GM18498 (cell line): Measurements from ENCODE around the gene LRRC74A.

Source experiments
- ATAC-seq: cut with Tn5 transposase; IDR thresholded peaks from one replicate; pipeline ENCODE4 v1.9.1; 2021; ENCODE audit warnings: mild to moderate bottlenecking, moderate library complexity; ENCODE audit not compliant: unreplicated experiment

Gene LRRC74A

DNA sequence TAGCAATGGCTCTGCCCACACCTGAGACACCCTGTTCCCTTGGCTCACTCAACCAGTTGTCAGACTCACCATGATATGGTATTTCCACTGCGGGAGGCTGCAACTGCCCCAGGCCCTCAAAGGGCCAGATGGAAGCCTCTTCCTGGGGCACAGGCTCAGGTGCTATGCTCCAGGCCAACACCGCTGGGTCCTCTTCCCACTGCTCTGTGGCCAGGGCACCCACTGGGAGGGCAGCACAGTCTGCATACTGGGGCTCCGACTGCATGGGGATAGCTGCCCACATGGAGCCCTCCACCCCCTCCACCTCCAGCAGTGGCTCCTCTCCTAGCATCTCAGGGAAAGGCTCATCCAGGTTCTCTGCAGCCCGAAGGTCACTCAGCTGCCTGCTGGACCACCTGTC is 17.2 kb upstream of the LRRC74A start:
- no peak for ATAC-seq

DNA sequence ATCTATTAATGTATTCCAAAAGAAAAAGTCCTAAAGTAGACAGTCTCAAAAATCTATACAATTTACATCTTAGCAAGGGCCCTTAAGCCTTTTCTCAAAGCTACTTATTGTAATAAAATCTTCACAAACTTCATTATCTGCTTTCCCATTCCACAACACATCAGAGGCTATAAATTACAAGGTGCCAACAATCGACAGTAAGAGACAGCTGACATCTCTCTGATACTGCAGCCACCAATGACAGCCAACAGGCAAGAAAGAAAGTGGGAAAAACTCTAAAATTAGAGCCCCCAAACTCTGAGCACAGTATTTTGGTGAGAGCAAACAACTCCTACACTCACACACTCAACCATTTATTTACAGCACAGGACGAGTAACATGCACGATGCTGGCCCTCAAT is 15.7 kb upstream of the LRRC74A start:
- no peak for ATAC-seq

DNA sequence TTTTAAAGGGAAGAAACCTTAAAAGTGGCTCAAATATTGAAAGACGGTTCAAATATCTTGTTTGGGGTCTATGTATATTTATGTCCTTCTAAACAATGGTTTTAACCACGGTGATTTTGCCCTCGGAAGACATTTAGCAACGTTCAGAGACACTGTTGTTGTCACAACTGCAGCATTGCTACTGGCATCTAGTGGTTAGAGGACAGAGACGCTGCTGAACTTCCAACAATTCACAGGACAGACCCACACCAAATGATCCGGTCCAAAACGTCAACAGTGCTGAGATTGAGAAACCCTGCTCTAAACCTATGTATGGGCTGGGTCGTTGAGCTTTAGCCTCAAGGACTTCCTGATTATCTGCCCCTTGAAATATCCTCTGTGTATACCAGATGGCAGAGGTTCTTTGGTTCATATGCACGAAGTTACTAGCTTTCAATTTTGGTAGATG is 15.2 kb upstream of the LRRC74A start:
- ATAC-seq = no peak

DNA sequence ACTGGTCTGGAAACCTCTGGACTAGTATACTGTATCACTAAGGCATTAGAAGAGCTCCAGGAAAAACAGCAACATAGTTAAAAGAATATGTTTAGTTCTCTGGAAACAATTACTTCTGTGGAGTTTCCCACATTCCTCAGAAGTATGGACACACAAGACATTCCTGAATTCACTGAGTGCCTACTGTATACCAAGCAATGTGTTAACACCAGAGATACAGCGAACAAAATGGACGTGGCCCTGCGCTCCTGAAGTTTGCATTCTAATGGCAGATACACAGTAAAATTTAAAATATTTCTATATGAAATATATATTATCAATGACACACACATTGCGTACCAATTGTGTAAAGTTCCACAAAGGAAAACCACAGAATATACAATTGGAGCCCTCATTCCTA is 14.6 kb upstream of the LRRC74A start:
- ATAC-seq = no peak

DNA sequence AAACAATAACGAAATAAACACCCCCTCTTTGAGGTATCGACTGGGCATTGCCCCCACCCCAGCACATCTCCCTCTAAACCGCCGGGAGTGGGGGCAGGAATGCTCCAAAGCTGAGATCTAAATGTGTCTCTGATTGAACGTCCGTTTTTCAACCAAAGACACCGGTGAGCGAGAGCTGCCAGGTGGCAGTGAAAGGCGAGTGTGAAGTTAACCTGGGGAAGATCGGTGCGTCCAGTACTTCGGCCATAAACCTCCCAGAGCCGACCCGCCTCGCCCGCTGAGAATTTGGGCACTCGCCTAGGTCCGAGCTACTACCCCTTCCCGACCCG is 14.2 kb upstream of the LRRC74A start:
- ATAC-seq = peak; percentile 26

DNA sequence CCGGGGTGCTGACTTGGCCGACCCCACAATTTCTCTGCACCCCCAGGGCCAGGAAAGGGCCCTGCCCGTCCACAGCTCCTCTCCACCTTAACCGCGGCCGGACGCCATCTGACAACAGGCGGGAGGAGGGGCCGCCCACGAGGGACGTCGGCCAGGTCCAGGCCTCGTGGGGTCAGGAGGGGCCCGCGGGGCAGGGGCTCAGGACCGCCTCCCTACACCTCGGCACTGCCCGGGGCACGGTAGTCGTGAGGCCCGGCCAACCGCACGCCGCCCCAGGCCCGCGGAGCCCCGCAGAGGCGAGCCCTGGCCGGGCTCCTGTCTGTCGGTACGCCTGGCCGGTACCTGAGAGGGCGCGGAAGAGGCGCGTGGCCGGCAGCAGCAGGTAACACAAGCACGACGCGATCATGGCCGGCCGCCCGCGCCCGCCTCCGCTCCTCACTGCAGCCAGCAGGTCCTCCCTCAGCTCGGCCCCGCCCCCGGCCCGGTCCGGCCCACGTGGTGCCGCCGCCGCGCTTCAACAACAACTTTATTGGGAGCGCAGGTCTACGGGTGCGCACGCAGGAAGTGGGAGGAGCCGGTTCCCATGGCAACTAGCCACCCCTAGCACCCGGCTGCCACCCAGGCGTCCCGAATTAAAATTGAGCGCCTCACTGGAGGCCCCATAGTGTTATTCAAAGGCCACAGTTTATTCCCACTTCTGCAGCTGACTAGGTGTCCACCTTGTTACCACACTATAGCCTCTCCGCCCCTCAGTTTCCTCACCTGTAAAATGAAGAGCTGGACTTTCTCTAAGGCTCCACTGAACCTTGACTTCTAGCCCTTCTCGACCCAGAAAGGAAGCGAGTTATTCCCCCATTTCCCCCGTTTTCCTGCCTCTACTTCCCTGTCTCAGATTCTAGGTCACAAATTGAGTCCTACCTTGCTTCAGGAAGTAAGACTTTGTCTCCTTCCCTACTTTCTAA is 13.5 kb upstream of the LRRC74A start, which contains the start of gene ANGEL1:
TSS of gene ANGEL1 (minus strand) at position 461 of the 962 bp plus-strand sequence. CDS start at position 406, 55 bp downstream.
- peak; percentile 92 for ATAC-seq

DNA sequence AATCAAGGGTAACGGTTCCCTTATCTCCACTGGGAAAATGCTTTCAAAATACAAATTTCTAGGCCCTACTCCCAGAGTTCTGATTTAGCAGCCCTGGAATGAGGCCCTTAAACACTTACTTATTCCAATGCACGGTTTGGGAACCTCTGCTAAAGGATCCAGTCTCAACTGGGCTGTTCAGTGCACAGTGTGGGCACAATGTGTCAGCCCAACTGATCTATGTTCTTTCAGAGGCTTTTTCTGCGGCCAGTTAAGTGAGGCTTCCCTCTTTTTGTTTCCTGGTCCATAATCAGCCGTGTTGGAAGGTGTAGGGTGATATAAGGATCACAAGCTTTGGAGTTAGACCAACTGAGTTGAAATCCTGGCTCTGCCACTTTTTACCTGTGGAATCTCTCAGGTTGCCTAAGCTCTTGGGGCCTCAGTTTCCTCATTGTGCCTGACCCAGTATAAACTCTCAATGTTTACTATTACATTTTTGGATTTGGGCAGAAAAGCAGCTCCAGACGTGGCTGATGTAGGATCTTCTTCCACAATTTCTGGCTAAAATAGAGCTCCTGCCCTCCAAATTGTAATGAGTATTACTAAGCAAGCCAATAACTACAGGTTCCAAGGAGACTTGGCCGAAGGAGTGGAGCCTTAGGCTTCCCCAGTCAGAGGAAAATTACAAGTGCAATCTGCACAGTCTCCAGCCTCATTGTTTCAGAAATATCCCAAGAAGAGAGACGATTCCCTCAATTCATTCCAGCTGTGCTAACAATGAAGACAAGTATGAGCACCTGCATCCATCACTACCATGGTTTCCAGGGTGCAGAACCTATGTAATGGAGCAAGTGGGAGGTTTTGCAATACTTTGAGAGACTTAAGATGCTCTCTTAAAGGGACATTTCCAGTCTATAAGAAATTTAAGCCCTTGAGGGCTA is 11.2 kb upstream of the LRRC74A start:
- no peak for ATAC-seq

DNA sequence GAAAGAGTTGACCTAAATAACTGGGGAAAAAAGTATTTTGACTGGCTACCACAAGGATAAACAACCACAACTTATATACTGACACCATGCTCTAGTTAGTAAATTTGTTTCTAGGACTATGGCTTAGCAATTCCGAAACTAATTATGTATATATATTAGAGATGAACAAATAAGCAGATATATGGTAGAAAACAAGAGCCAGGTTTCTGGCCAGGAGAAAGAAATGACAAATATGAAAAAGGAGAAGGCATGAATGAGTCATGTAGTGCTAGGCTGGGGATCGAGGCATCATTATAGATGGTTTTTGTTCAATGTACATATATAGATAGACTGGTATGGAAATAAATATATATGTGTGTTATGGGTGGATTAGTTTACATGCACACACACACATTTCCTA is 5.5 kb upstream of the LRRC74A start:
- no peak for ATAC-seq

DNA sequence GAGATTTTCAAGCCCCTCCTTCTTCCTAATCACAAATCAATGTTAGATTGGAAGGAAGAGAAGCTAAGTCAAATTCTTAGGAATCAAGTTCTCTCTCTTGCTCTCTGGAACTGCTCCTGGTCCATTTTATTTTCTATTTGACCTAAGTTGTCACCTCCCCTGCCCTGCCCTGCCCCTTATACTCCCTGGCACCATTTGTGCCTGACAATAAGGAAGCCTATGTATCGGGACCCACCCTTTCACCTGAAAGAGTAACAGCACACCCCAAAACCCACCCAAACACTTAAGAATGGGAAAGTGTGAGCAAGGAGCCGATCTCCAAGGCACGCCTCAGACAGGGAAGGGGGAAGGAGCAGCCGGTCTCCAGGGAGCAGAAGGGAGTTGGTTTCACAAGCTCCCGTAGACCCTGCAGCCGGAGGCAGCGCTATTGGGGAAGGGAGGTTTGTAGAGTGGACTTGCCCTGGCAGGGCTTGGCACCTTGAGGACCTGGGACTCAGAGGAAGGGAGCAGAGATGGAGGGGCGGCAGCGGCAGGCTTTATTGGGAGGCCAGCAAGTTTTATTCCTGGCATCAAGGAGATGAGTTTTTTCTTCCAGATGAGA is 1.6 kb downstream of the LRRC74A start:
- no peak for ATAC-seq

DNA sequence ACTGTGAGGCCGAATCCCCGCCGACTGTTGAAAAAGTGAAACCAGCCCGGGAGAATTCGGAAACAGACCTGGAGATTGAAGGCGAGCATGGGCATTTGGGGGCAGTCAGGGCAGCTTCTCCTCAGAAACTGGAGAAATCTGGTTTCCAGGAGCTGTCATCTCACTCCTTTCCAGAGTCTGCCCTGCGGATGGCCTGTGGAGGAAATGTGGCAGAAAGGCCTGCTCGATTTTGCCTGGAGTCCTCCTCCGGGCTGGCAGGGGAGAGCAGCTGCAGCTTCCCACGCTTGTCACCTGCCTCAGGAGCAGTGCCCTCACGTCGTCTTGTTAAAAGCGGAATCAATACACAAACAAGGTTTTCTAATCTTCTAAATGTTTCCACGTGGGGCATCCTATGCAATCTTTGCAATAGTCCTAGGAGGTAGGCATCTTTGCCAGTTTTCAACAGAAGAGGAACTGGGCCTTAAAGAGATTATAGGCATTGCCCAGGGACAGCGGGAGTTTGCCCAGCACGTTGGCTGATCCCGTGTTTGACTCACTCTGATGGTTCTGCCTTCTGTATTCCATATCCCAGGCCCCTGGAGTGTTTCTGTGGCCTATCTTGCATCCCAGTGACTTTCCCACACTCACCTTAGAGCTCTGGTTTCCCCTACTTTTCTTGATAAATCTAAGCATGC is 2.3 kb downstream of the LRRC74A start:
- no peak for ATAC-seq

DNA sequence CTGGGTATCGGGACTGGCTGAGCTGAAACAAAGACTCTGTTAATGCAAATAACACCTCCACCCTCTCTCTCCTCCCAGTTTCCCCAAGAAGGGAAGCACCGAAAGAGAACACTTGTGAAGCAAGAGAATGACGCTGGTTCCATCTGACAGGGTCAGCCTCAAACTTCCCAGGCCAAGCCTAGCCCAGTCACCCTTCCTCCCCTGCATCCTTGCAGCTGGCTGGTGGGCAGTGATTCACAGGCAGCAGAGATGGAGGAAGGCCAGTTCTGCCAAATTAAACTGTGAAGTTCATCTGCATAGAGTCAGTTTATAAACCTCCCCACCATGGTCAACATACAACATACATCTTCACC is 2.8 kb downstream of the LRRC74A start:
- ATAC-seq = no peak

DNA sequence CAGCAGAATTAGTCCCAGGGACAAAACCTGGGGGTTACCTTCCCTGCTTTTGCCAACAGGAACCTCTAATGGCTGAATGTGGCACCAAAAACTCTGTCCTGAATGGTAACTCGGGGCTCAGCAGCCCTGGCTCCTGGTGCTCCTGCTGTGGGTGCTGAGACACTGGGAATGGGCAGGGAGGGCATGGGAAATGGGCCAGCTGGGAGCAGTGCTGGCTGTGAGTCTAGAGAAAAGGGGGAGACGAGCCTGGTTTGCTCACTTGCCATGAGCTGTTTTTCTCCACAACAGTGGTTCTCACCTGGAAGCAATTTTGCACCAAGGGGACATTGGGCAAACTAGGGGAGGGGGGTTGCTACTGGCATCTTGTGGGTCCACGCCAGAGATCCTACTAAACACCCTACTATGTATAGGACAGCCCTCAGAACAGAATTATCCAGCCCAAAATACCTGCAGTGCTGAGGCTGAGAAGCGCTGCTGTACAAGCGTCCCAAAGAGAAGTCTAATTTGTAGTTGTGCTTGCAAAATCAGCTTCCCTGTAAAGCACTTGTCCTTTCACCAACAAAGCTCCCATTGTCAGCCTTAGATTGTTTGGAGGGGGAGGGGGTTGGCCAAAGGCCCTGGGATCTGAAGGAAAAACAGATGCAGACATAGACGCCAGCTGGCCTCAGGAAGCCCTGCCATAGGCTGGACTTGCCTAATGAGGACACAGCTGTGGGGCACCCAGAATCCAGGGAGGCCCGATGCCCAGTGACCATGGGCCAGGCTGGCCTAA is 3.6 kb downstream of the LRRC74A start:
- ATAC-seq = no peak

DNA sequence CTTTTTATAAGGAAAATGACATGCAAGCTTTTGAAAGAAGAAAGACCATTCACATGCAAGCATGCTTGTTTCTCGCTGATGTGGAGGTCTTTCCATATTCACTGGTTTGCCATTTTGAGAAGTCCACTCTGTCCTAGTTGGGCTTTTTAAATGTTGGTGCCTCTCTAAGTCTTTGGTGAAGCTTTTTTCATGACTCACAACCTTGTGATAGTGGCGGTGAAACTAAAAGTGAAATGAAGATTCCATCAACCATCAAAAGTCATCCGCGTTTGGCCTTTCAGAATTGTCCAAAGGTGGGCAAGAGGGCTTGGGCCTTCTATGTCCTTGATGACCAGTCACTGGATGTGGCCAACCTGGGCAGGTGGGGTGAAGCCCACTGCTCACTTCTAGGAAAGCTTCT is 4.3 kb downstream of the LRRC74A start:
- ATAC-seq = no peak

DNA sequence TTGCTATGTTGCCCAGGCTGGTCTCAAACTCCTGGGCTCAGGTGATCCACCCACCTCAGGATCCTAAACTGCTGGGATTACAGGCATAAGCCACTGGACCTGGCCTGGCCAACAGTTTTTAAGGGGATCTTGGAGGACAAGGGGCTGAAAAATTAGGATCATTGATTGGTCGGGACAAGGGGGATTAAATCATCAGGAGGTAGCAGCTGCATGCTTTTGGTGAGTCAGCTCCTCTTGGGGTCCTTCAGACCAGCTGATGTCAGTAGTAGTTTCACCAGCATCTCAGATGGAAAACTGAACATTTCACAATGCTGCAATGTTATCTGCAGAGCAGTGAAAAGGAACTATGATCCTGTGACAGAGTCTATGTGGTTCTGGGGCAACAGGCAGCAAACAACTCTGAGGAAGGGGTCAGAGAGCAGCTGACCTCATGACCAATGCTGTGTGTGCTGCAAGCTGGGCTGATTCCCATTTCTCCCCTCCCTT is 6.3 kb downstream of the LRRC74A start:
- no peak for ATAC-seq

DNA sequence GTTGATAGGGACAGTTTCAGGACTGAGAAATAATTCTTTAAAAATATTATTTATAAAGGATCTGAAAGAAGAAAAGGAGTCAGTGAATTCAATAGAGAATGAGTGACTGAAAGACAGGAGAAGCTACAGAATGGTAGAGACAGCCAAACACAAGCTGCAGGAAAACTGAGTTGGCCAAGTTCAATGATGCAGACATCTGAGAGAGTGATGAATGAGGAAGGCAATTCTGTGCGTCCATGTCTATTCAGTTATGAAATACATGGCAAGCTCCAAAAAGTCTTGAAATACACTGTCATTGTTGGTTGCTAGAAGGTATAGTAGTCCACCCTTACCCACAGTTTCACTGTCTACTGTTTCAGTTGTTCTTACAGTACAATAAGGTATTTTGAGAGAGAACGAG is 6.8 kb downstream of the LRRC74A start:
- ATAC-seq = no peak

DNA sequence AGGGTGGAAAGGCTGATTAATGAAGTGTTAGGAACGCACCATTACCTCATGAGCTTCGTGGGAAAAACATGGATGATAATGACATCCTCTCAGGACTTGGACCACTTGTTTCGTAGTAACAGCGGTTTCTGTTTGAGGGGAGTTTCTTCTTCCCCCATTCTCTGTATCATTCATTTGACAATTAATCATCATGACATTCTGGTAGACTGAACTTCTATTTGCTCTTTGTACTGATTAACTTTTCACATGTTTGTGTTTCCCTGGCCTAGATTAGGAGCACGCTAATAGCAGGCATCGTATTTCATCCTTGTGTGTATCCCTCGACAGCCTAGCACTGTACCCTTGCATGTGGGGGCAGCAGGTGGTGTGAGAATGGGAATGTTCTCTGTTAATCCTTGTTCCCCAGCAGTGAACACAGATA is 8.0 kb downstream of the LRRC74A start:
- no peak for ATAC-seq

DNA sequence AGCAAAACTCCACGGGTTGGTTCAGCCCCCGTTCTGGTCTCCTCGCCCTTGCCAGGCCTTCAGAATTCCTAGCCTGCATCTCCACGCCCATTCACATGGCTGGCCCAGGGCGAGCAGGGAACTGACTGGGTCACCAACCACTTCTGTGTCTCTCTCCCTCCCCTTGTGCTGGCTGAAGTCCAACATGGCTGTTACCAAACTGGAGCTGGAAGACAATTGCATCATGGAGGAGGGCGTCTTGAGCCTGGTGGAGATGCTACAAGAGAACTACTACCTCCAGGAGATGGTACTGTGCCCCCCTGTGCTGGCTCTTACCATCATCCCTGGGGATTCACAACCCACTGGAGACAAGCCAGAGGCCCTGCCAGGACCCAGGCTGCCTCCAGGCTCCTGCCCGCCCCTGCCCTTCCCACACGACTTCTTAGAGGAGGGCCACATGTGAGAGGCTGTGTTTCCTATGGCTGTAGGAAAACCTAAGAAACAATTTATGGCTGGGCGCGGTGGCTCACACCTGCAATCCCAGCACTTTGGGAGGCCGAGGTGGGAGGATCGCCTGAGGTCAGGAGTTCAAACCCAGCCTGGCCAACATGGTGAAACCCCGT is 9.9 kb downstream of the LRRC74A start:
- no peak for ATAC-seq

DNA sequence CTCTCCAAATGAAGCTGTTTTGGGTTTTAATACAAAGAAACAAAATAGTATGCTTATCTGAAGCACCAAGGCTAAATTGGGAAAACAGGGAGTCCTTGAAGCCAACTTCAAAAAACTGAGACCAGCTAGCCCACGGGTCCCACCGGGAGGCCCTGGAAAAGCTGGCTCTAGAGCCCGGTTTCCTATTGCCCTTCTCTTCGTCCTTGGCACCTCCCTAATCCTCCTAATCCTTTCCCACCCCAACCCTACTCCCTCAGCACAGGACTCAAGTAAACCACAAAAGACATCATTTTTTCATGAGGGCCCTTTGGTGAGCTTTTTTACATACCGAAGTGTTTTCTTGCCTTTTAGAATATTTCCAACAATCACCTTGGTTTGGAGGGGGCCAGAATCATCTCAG is 11.3 kb downstream of the LRRC74A start:
- no peak for ATAC-seq

DNA sequence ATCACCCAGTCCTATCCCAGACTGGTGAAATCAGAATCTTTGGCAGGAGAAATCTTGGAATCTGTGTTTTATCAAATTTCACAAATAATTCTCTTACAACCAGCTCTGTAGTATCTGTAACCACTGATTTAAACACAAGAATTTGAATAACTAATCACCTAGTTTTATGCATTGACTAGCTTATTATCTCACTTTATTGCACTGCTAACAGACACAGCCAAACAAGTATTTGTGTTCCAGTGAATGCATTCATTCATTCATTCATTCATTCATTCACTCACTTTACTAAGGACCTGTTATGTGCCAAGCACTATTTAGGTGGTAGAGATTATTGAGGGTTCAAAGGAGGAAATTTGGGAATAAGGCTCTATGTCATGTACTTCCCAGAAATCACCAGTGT is 16.2 kb downstream of the LRRC74A start:
- ATAC-seq = no peak
